Gastroesophageal sphincter (tissue), 4 donors: Measurements from ENCODE around the gene OPCML. TPM values are rescaled to one million over a fixed set of nuclear protein-coding genes. Genes with fewer than 3 reads are reported as not detected.
A peak's percentile ranks its signal among the peaks of the same experiment; 100 is the strongest.

Experiments
- ATAC-seq: fragments of 150-250 bp; one replicate; pipeline ENCODE4 v1.9.1; 2016; ENCODE audit warnings: mild to moderate bottlenecking, moderate library complexity
- H3K27ac ChIP-seq, 4 donors: fragments of 200-600 bp; sonication (generic) in 3 of 4; 1 replicate in 3 of 4; 2 replicates in 1 of 4; pipeline ENCODE4 v1.5.1; 2016 to 2019
- H3K27me3 ChIP-seq: fragments of 200-600 bp; sonication (generic); one replicate; pipeline ENCODE4 v1.5.1; 2019
- H3K36me3 ChIP-seq, 2 donors: fragments of 200-600 bp; sonication (generic); one replicate each; pipeline ENCODE4 v1.5.1; 2019; ENCODE audit warnings: control low read depth in 1 of 2
- H3K4me1 ChIP-seq, 3 donors: fragments of 200-600 bp; sonication (generic); 1 replicate in 2 of 3; 2 replicates in 1 of 3; pipeline ENCODE4 v1.5.1; 2016 to 2019; ENCODE audit warnings: control low read depth in 2 of 3
- H3K4me3 ChIP-seq, 2 donors: fragments of 200-600 bp; sonication (generic); one replicate each; pipeline ENCODE4 v1.5.1; 2019; ENCODE audit warnings: mild to moderate bottlenecking in 1 of 2, moderate library complexity in 1 of 2
- H3K9me3 ChIP-seq, 3 donors: fragments of 200-600 bp; sonication (generic); one replicate each; pipeline ENCODE4 v1.5.1; 2017 to 2019; ENCODE audit warnings: control low read depth in 2 of 3
- CTCF ChIP-seq, 4 experiments: fragments of 200-600 bp in 2 of 4; fragments of 450-650 bp in 2 of 4; sonication (generic) in 1 of 4; IDR thresholded peaks; one replicate each; pipeline ENCODE4 v1.5.1; 2017 to 2019; ENCODE audit warnings: antibody characterized with exemption in 4 of 4, mild to moderate bottlenecking in 2 of 4, moderate library complexity in 2 of 4
- EP300 ChIP-seq: sonication (generic); formaldehyde crosslinking; IDR thresholded peaks from one replicate; pipeline ENCODE4 v1.6.1; 2017; ENCODE audit warnings: antibody characterized with exemption, mild to moderate bottlenecking
- POLR2A ChIP-seq, 2 donors: fragments of 450-650 bp; IDR thresholded peaks; one replicate each; pipeline ENCODE4 v1.6.1; 2017; ENCODE audit warnings: antibody characterized with exemption in 2 of 2, mild to moderate bottlenecking in 2 of 2, moderate library complexity in 1 of 2
- POLR2AphosphoS5 ChIP-seq: sonication (generic); formaldehyde crosslinking; IDR thresholded peaks from one replicate; pipeline ENCODE4 v1.6.1; 2017; ENCODE audit warnings: antibody characterized with exemption
- WGBS, 2 donors: methylation state at CpG; one replicate each; pipeline ENCODE4 v1.1.5; 2018; ENCODE audit warnings: low coverage in 1 of 2; 5-methylcytosine and 5-hydroxymethylcytosine counted together
- total RNA-seq, 4 donors: library from RNA; depleted of rRNA; stranded (reverse); fragments of >200 nt; gene quantifications; one replicate each; pipeline ENCODE4 v1.1.0, GENCODE V29; 2016

The OPCML gene
- total RNA-seq, 4 donors from 2014 or later, result 0.13 to 0.93 (median 0.33) TPM

DNA sequence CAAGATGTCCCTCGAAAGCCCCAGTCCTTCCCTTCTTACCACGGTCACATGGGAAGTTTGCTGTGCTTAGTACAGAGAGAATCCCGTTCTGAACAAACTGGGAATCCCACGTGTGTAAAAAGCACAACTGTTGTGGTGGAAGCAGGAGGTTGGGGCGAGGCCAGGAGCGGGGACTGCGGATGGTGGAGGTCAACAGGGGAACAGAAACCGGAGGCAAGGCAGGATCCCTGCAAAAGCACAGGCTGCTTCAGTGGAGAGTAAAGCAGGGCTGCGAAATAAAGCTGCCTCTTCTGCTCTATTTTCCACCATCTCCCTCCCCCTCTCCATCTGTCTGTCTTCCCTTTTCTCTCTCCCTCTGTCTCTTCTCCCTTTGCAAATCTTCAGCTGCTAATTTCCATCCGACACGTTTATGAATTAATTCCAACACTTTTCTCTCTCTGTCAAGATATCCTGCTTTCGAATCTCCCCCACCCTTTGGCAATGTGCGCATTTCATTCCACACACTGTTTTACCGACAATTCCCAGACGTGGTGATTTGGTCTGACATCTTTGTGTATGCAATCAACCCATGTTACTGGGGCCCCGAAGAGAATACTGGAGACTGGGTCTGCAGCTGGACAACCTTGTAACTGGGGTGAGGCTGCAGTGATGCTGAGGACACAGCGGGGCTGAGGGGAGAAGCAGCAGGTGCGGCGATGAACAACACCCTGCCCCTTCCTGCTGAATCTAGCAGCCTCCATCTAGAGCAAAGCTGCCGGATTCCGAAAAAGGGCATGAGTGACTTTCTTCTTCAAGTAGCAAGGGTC, 571.8 kb downstream of the OPCML start:
- TF ChIP-seq CTCF (IDR thresholded peaks at IDR 0.05), result no peak
- TF ChIP-seq POLR2AphosphoS5, result no peak
- TF ChIP-seq POLR2A (IDR thresholded peaks at IDR 0.05), result no peak
- TF ChIP-seq EP300, result no peak
- Histone ChIP-seq H3K4me1 (peaks cover 0 to 25% (median 0%) of the 10 kb centered on the region in 3 donors), H3K4me3 (no peak overlapping the region), H3K27me3 (no peaks in the 10 kb centered on the region), H3K36me3 (no peaks in the 10 kb centered on the region), H3K9me3 (no peaks in the 10 kb centered on the region), H3K27ac (no peak overlapping the region)
- WGBS, 2 donors, result 33 to 48% methylated on average over 15 to 19 of the region's 21 CpGs
- ATAC-seq, result no peak

- no peak for ATAC-seq
- H3K27me3 ChIP-seq, result no peaks in the 10 kb centered on the region
- WGBS, 2 donors, result 16 to 61% methylated on average over 3 of the region's 3 CpGs
- H3K4me1 ChIP-seq, result peaks cover 0 to 25% (median 0%) of the 10 kb centered on the region in 3 donors
- H3K9me3 ChIP-seq, result no peaks in the 10 kb centered on the region
- TF ChIP-seq POLR2A (IDR thresholded peaks at IDR 0.05) (no peak), EP300 (no peak), POLR2AphosphoS5 (no peak), CTCF (IDR thresholded peaks at IDR 0.05) (no peak)
- no peak overlapping the region for H3K4me3 ChIP-seq
- H3K36me3 ChIP-seq, result no peaks in the 10 kb centered on the region
- H3K27ac ChIP-seq, result peak overlapping the region in 1 of 4 donors; percentile 6
Measured at GRCh38 chr11:132959693-132960092, 572.6 kb downstream of the OPCML start.

DNA sequence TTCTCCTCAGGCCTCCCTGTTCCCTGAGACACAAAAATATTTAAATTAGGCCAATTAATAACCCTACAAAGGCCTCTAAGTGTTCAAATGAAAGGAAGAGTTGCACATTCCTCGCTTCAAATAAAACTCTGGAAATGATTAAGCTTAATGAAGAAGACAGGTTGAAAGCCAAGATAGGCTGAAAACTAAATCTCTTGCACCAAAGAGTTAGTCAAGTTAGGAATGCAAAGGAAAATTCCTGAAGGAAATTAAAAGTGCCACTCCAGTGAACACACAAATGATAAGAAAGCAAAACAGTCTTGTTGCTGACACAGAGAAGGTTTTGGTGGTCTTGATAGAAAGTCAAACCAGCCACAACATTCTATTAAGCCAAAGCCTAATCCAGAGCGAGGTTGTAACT, 574.4 kb downstream of the OPCML start:
- H3K4me3 ChIP-seq, result no peak overlapping the region
- H3K4me1 ChIP-seq, result peaks cover 0 to 25% (median 0%) of the 10 kb centered on the region in 3 donors
- no peak for TF ChIP-seq EP300
- TF ChIP-seq POLR2AphosphoS5, result no peak
- no peak for TF ChIP-seq POLR2A (IDR thresholded peaks at IDR 0.05)
- TF ChIP-seq CTCF (IDR thresholded peaks at IDR 0.05), result no peak
- no peaks in the 10 kb centered on the region for H3K9me3 ChIP-seq
- no peaks in the 10 kb centered on the region for H3K36me3 ChIP-seq
- WGBS, 2 donors, result 56 to 100% methylated on average over 2 of the region's 2 CpGs
- H3K27ac ChIP-seq, result no peak overlapping the region
- H3K27me3 ChIP-seq, result no peaks in the 10 kb centered on the region
- no peak for ATAC-seq

- WGBS, 2 donors, result 100% methylated on average over 1 of the region's 1 CpG
- Histone ChIP-seq H3K27ac (no peak overlapping the region), H3K9me3 (peaks cover 0 to 11% (median 0%) of the 10 kb centered on the region in 3 donors), H3K4me1 (peaks cover 0 to 13% (median 5%) of the 10 kb centered on the region in 3 donors), H3K36me3 (no peaks in the 10 kb centered on the region), H3K27me3 (peaks cover 39% of the 10 kb centered on the region), H3K4me3 (no peak overlapping the region)
- TF ChIP-seq POLR2A (IDR thresholded peaks at IDR 0.05), result no peak
- no peak for TF ChIP-seq POLR2AphosphoS5
- no peak for TF ChIP-seq EP300
- ATAC-seq, result no peak
Measured at GRCh38 chr11:132948252-132948651, 584.0 kb downstream of the OPCML start.

DNA sequence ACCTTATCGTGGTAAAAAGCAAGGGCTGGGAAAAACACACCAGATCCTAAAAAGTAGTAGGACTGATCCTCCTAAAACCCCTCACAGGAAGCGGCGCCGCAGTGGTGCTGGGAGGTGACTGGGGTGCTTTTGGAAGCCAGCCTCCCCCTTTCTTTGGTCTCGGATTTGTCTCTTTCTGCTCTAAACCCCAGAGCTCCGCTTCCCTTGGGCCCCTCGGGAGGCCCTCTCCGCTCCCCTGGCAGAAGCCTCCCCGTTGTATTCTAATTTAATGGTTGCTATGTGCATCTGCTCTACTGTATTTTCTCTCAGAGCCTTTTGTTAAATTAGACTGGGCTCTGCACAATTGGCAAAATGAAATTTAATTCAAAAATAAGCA, 587.7 kb downstream of the OPCML start:
- TF ChIP-seq POLR2A (IDR thresholded peaks at IDR 0.05) (no peak), CTCF (IDR thresholded peaks at IDR 0.05) (no peak), POLR2AphosphoS5 (no peak), EP300 (no peak)
- peaks cover 0 to 18% (median 5%) of the 10 kb centered on the region in 3 donors for H3K4me1 ChIP-seq
- no peaks in the 10 kb centered on the region for H3K36me3 ChIP-seq
- peaks cover 61% of the 10 kb centered on the region for H3K27me3 ChIP-seq
- no peak for ATAC-seq
- H3K27ac ChIP-seq, result no peak overlapping the region
- H3K9me3 ChIP-seq, result no peaks in the 10 kb centered on the region
- H3K4me3 ChIP-seq, result peak overlapping the region in 1 of 2 donors; percentile 50
- 53 to 62% methylated on average over 4 to 8 of the region's 9 CpGs for WGBS, 2 donors
